ENCODE measurements around the gene NCAM1. TPM values are rescaled to one million over a fixed set of nuclear protein-coding genes. Genes with fewer than 3 reads are reported as not detected.

NCAM1 gene
- total and polyA plus RNA-seq, 4 experiments from 2014 or later = 0.39 TPM; not detected in 3

- no peak overlapping the region for H3K27ac Mint-ChIP-seq
- H3K9me3 Mint-ChIP-seq = peaks cover 1 to 31% (median 6%) of the 10 kb centered on the region in 8 donors
- CTCF ChIA-PET (ENCODE audit: partially characterized antibody) = no interaction called here
These were observed 22.7 kb downstream of the NCAM1 start for GRCh38 chr11:112983887-112984286.

GRCh38 chr11:112989198-112989597 lies 28.0 kb downstream of the NCAM1 start:
- peaks cover 0 to 5% of the 10 kb centered on the region in 2 donors for H3K36me3 Mint-ChIP-seq
- H3K36me3 ChIP-seq (ENCODE audit: insufficient read depth, low read length) = no peaks in the 10 kb centered on the region

More at GRCh38 chr11:112983887-112984286, 22.7 kb downstream of the NCAM1 start:
- H3K4me1 Mint-ChIP-seq = no peaks in the 10 kb centered on the region
- H3K36me3 Mint-ChIP-seq = peaks cover 0 to under 1% of the 10 kb centered on the region in 2 donors
- intact Hi-C loops (cut with micrococcal nuclease) = no loop called here
- H3K27me3 Mint-ChIP-seq = peaks cover 0 to 6% of the 10 kb centered on the region in 2 donors
- H3K4me3 Mint-ChIP-seq = no peak overlapping the region
- Histone ChIP-seq H3K27me3 (ENCODE audit: insufficient read depth, low read length) (no peaks in the 10 kb centered on the region), H3K36me3 (ENCODE audit: insufficient read depth, low read length) (no peaks in the 10 kb centered on the region), H3K4me1 (ENCODE audit: insufficient read depth, low read length) (no peaks in the 10 kb centered on the region), H3K4me3 (ENCODE audit: low read length in 2 of 2) (no peak overlapping the region), H3K9me3 (ENCODE audit: control insufficient read depth in 1 of 2, low read length in 2 of 2) (no peaks in the 10 kb centered on the region), H3K27ac (ENCODE audit: low read depth, low read length) (no peak overlapping the region)
- no peak for DNase-seq
- POLR2A ChIA-PET (ENCODE audit: partially characterized antibody) = no interaction called here

GRCh38 chr11:112993808-112994207 lies 32.6 kb downstream of the NCAM1 start:
- no peak overlapping the region for H3K27ac Mint-ChIP-seq
- H3K4me3 Mint-ChIP-seq = no peak overlapping the region

More at GRCh38 chr11:112989198-112989597, 28.0 kb downstream of the NCAM1 start:
- H3K4me3 ChIP-seq (ENCODE audit: low read length in 2 of 2) = no peak overlapping the region
- no peaks in the 10 kb centered on the region for H3K4me1 ChIP-seq (ENCODE audit: insufficient read depth, low read length)
- Mint-ChIP-seq H3K27ac (no peak overlapping the region), H3K27me3 (peaks cover 0 to 2% of the 10 kb centered on the region in 2 donors), H3K4me1 (no peaks in the 10 kb centered on the region), H3K9me3 (peaks cover 3 to 41% (median 16%) of the 10 kb centered on the region in 8 donors), H3K4me3 (no peak overlapping the region)
- ChIA-PET CTCF (ENCODE audit: partially characterized antibody) (no interaction called here), POLR2A (ENCODE audit: partially characterized antibody) (no interaction called here)
- DNase-seq = no peak
- no peak overlapping the region for H3K27ac ChIP-seq (ENCODE audit: low read depth, low read length)
- no peaks in the 10 kb centered on the region for H3K27me3 ChIP-seq (ENCODE audit: insufficient read depth, low read length)
- intact Hi-C loops (cut with micrococcal nuclease) = no loop called here
- H3K9me3 ChIP-seq (ENCODE audit: control insufficient read depth in 1 of 2, low read length in 2 of 2) = no peaks in the 10 kb centered on the region

GRCh38 chr11:112995423-112996090 lies 34.3 kb downstream of the NCAM1 start:
- H3K4me3 ChIP-seq (ENCODE audit: low read length in 2 of 2) = no peak overlapping the region
- Mint-ChIP-seq H3K4me3 (no peak overlapping the region), H3K4me1 (no peaks in the 10 kb centered on the region), H3K9me3 (peaks cover 0 to 3% (median under 1%) of the 10 kb centered on the region in 8 donors), H3K36me3 (no peaks in the 10 kb centered on the region), H3K27ac (no peak overlapping the region), H3K27me3 (peaks cover 2 to 3% of the 10 kb centered on the region in 2 donors)
- H3K27me3 ChIP-seq (ENCODE audit: insufficient read depth, low read length) = no peaks in the 10 kb centered on the region
- CTCF ChIA-PET (ENCODE audit: partially characterized antibody) = no interaction called here
- POLR2A ChIA-PET (ENCODE audit: partially characterized antibody) = no interaction called here
- no peak overlapping the region for H3K27ac ChIP-seq (ENCODE audit: low read depth, low read length)
- no peaks in the 10 kb centered on the region for H3K4me1 ChIP-seq (ENCODE audit: insufficient read depth, low read length)
- no peaks in the 10 kb centered on the region for H3K36me3 ChIP-seq (ENCODE audit: insufficient read depth, low read length)
- intact Hi-C loops (cut with micrococcal nuclease) = no loop called here
- DNase-seq = no peak
- H3K9me3 ChIP-seq (ENCODE audit: control insufficient read depth in 1 of 2, low read length in 2 of 2) = no peaks in the 10 kb centered on the region

More at GRCh38 chr11:112993808-112994207, 32.6 kb downstream of the NCAM1 start:
- H3K27me3 Mint-ChIP-seq = peaks cover 2 to 3% of the 10 kb centered on the region in 2 donors
- ChIA-PET CTCF (ENCODE audit: partially characterized antibody) (no interaction called here), POLR2A (ENCODE audit: partially characterized antibody) (no interaction called here)
- H3K4me1 Mint-ChIP-seq = no peaks in the 10 kb centered on the region
- intact Hi-C loops (cut with micrococcal nuclease) = no loop called here
- no peaks in the 10 kb centered on the region for H3K9me3 ChIP-seq (ENCODE audit: control insufficient read depth in 1 of 2, low read length in 2 of 2)
- peaks cover 0 to 14% (median 10%) of the 10 kb centered on the region in 8 donors for H3K9me3 Mint-ChIP-seq
- peaks cover 0 to 5% of the 10 kb centered on the region in 2 donors for H3K36me3 Mint-ChIP-seq
- no peak for DNase-seq
- no peaks in the 10 kb centered on the region for H3K36me3 ChIP-seq (ENCODE audit: insufficient read depth, low read length)
- H3K27ac ChIP-seq (ENCODE audit: low read depth, low read length) = no peak overlapping the region
- no peak overlapping the region for H3K4me3 ChIP-seq (ENCODE audit: low read length in 2 of 2)
- H3K4me1 ChIP-seq (ENCODE audit: insufficient read depth, low read length) = no peaks in the 10 kb centered on the region
- no peaks in the 10 kb centered on the region for H3K27me3 ChIP-seq (ENCODE audit: insufficient read depth, low read length)

GRCh38 chr11:112996994-112997393 lies 35.8 kb downstream of the NCAM1 start:
- no peak overlapping the region for H3K27ac Mint-ChIP-seq
- H3K9me3 Mint-ChIP-seq = peaks cover 0 to 2% (median 0%) of the 10 kb centered on the region in 8 donors
- no peak overlapping the region for H3K4me3 ChIP-seq (ENCODE audit: low read length in 2 of 2)
- H3K4me1 ChIP-seq (ENCODE audit: insufficient read depth, low read length) = no peaks in the 10 kb centered on the region
- ChIA-PET CTCF (ENCODE audit: partially characterized antibody) (no interaction called here), POLR2A (ENCODE audit: partially characterized antibody) (no interaction called here)
- peaks cover 2 to 3% of the 10 kb centered on the region in 2 donors for H3K27me3 Mint-ChIP-seq
- no peak for DNase-seq
- no peak overlapping the region for H3K4me3 Mint-ChIP-seq
- no peaks in the 10 kb centered on the region for H3K9me3 ChIP-seq (ENCODE audit: control insufficient read depth in 1 of 2, low read length in 2 of 2)
- H3K27me3 ChIP-seq (ENCODE audit: insufficient read depth, low read length) = no peaks in the 10 kb centered on the region
- no peak overlapping the region for H3K27ac ChIP-seq (ENCODE audit: low read depth, low read length)
- intact Hi-C loops (cut with micrococcal nuclease) = no loop called here
- no peaks in the 10 kb centered on the region for H3K36me3 Mint-ChIP-seq
- H3K4me1 Mint-ChIP-seq = no peaks in the 10 kb centered on the region
- no peaks in the 10 kb centered on the region for H3K36me3 ChIP-seq (ENCODE audit: insufficient read depth, low read length)

GRCh38 chr11:112997857-112998466 lies 36.7 kb downstream of the NCAM1 start:
- H3K27ac Mint-ChIP-seq = no peak overlapping the region
- Histone ChIP-seq H3K9me3 (ENCODE audit: control insufficient read depth in 1 of 2, low read length in 2 of 2) (no peaks in the 10 kb centered on the region), H3K27ac (ENCODE audit: low read depth, low read length) (no peak overlapping the region), H3K4me1 (ENCODE audit: insufficient read depth, low read length) (no peaks in the 10 kb centered on the region), H3K36me3 (ENCODE audit: insufficient read depth, low read length) (no peaks in the 10 kb centered on the region), H3K4me3 (ENCODE audit: low read length in 2 of 2) (no peak overlapping the region), H3K27me3 (ENCODE audit: insufficient read depth, low read length) (no peaks in the 10 kb centered on the region)
- peaks cover 0 to 2% (median 0%) of the 10 kb centered on the region in 8 donors for H3K9me3 Mint-ChIP-seq
- peak overlapping the region in 1 of 8 donors; percentile 43 for H3K4me3 Mint-ChIP-seq
- ChIA-PET CTCF (ENCODE audit: partially characterized antibody) (no interaction called here), POLR2A (ENCODE audit: partially characterized antibody) (no interaction called here)
- H3K4me1 Mint-ChIP-seq = no peaks in the 10 kb centered on the region
- no peaks in the 10 kb centered on the region for H3K36me3 Mint-ChIP-seq
- DNase-seq = no peak
- peaks cover 2 to 3% of the 10 kb centered on the region in 2 donors for H3K27me3 Mint-ChIP-seq
- intact Hi-C loops (cut with micrococcal nuclease) = no loop called here

GRCh38 chr11:112999520-112999919 lies 38.3 kb downstream of the NCAM1 start:
- intact Hi-C loops (cut with micrococcal nuclease) = no loop called here
- ChIA-PET CTCF (ENCODE audit: partially characterized antibody) (no interaction called here), POLR2A (ENCODE audit: partially characterized antibody) (interaction anchor here (0.8 kb wide), 1 partner anchor 8 kb away, joined by 4 read pairs; no protein-coding TSS in a partner anchor)
- no peaks in the 10 kb centered on the region for H3K4me1 Mint-ChIP-seq
- no peaks in the 10 kb centered on the region for H3K27me3 ChIP-seq (ENCODE audit: insufficient read depth, low read length)
- no peaks in the 10 kb centered on the region for H3K36me3 ChIP-seq (ENCODE audit: insufficient read depth, low read length)
- H3K9me3 Mint-ChIP-seq = no peaks in the 10 kb centered on the region
- H3K27ac ChIP-seq (ENCODE audit: low read depth, low read length) = no peak overlapping the region
- no peaks in the 10 kb centered on the region for H3K4me1 ChIP-seq (ENCODE audit: insufficient read depth, low read length)
- no peak for DNase-seq
- H3K9me3 ChIP-seq (ENCODE audit: control insufficient read depth in 1 of 2, low read length in 2 of 2) = no peaks in the 10 kb centered on the region
- no peak overlapping the region for H3K4me3 ChIP-seq (ENCODE audit: low read length in 2 of 2)
- H3K27me3 Mint-ChIP-seq = peaks cover 0 to under 1% of the 10 kb centered on the region in 2 donors
- H3K27ac Mint-ChIP-seq = no peak overlapping the region
- H3K4me3 Mint-ChIP-seq = no peak overlapping the region
- no peaks in the 10 kb centered on the region for H3K36me3 Mint-ChIP-seq

Measured in CD4-positive, alpha-beta memory T cell (primary cell).